ENCODE data around the gene JARID2. TPM values are rescaled to one million over a fixed set of nuclear protein-coding genes. Genes with fewer than 3 reads are reported as not detected.

The JARID2 gene
- total and polyA plus RNA-seq, 2 of the 4 experiments (the other 2 are of a cell fraction) = 9.6 to 12.9 TPM

- dilution Hi-C loops (cut with HindIII; ENCODE audit: low sequenced_read_pairs, unreplicated experiment) = no loop called here
- no peaks in the 10 kb centered on the region for H3K9me1 ChIP-seq (ENCODE audit: insufficient read depth, low read length)
- H3K4me2 ChIP-seq (ENCODE audit: low read depth, low read length) = no peak overlapping the region
- H3K18ac ChIP-seq (ENCODE audit: low read depth, low read length) = no peak overlapping the region
- no TSS peak for BruUV-seq (replicated peaks)
- no peak overlapping the region for H3K27ac ChIP-seq (ENCODE audit: insufficient read depth, low read length)
- no peaks in the 10 kb centered on the region; the same call in 1 of the 2 replicates for H3K4me1 ChIP-seq (ENCODE audit: control insufficient read depth, insufficient read depth, low read length)
- no peak overlapping the region for H2BK15ac ChIP-seq (ENCODE audit: low read depth, low read length)
- no peak overlapping the region for H2BK20ac ChIP-seq (ENCODE audit: low read depth, low read length)
- H3K9ac ChIP-seq (ENCODE audit: low read depth, low read length) = no peak overlapping the region
- H3K4me3 ChIP-seq (ENCODE audit: insufficient read depth, low read depth, low read length) = no peak overlapping the region
- in situ Hi-C loops (cut with MboI; ENCODE audit: low sequenced_read_pairs) = no loop called here
- no peak overlapping the region for H2AK5ac ChIP-seq (ENCODE audit: low read depth, low read length)
- no peak overlapping the region for H3K56ac ChIP-seq (ENCODE audit: extremely low read depth, insufficient read depth, low read length)
- no peak for TF ChIP-seq CTCF (conservative IDR thresholded peaks at IDR 0.05; ENCODE audit: low read depth, low read length)
- TF ChIP-seq, protein P1, sequence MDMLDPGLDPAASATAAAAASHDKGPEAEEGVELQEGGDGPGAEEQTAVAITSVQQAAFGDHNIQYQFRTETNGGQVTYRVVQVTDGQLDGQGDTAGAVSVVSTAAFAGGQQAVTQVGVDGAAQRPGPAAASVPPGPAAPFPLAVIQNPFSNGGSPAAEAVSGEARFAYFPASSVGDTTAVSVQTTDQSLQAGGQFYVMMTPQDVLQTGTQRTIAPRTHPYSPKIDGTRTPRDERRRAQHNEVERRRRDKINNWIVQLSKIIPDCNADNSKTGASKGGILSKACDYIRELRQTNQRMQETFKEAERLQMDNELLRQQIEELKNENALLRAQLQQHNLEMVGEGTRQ (IDR thresholded peaks at IDR 0.05; ENCODE audit: low read depth, low read length) = no peak
- TF ChIP-seq RAD21 (IDR thresholded peaks at IDR 0.05; ENCODE audit: low read length) = no peak
- no peak for TF ChIP-seq MAZ (IDR thresholded peaks at IDR 0.05; ENCODE audit: borderline replicate concordance, low read depth, low read length)
- TF ChIP-seq RCOR1 (IDR thresholded peaks at IDR 0.05; ENCODE audit: insufficient replicate concordance, low read length) = no peak
- TF ChIP-seq FOS (IDR thresholded peaks at IDR 0.05; ENCODE audit: low read depth, low read length) = no peak
- no peak for TF ChIP-seq ELK1 (IDR thresholded peaks at IDR 0.05; ENCODE audit: borderline replicate concordance, low read depth, low read length)
- TF ChIP-seq CHD1 (IDR thresholded peaks at IDR 0.05; ENCODE audit: low read depth, low read length) = no peak
- no peak for TF ChIP-seq RFX5 (IDR thresholded peaks at IDR 0.05; ENCODE audit: low read depth, low read length)
- no peak for TF ChIP-seq MXI1 (IDR thresholded peaks at IDR 0.05; ENCODE audit: borderline replicate concordance, low read depth, low read length)
- TF ChIP-seq BHLHE40 (IDR thresholded peaks at IDR 0.05; ENCODE audit: low read depth, low read length) = no peak
- no peak for TF ChIP-seq SMC3 (IDR thresholded peaks at IDR 0.05; ENCODE audit: low read depth, low read length)
- no peaks in the 10 kb centered on the region for H3K79me1 ChIP-seq (ENCODE audit: low read depth in 1 of 2, low read length in 2 of 2)
- ChIA-PET POLR2A (ENCODE audit: unreplicated experiment) (no interaction called here), CTCF (no interaction called here)
- no peak overlapping the region for H3K14ac ChIP-seq (replicated peaks; ENCODE audit: low read depth, low read length)
- WGBS, 2 experiments (ENCODE audit: extremely low coverage in 2 of 2, insufficient read length in 1 of 2) = no CpG with 5 or more reads among the region's 2 CpGs
- no peak overlapping the region for H4K5ac ChIP-seq (ENCODE audit: low read depth, low read length)
- H2BK5ac ChIP-seq (ENCODE audit: low read depth, low read length, poor library complexity, severe bottlenecking) = no peak overlapping the region
- H4K8ac ChIP-seq (ENCODE audit: low read depth in 2 of 2, low read length in 2 of 2) = no peak overlapping the region
- H2AK9ac ChIP-seq (replicated peaks; ENCODE audit: low read depth, low read length, poor library complexity) = no peak overlapping the region
- H3K9me3 ChIP-seq (ENCODE audit: control insufficient read depth, insufficient read depth, low read length) = no peaks in the 10 kb centered on the region
- no peak overlapping the region for H2AFZ ChIP-seq (replicated peaks; ENCODE audit: low read length, poor library complexity)
- intact Hi-C loops (cut with micrococcal nuclease) = no loop called here
- DNase-seq = no peak
- ATAC-seq (ENCODE audit: low read depth) = no peak
- H2BK120ac ChIP-seq (ENCODE audit: low read depth, low read length) = no peak overlapping the region
- no peaks in the 10 kb centered on the region for H4K20me1 ChIP-seq (ENCODE audit: insufficient read depth, low read length)
- H3K4ac ChIP-seq (ENCODE audit: low read depth, low read length) = no peak overlapping the region
- no peak overlapping the region for H4K91ac ChIP-seq (ENCODE audit: insufficient read depth, low read depth, low read length)
- no peaks in the 10 kb centered on the region for H3K27me3 ChIP-seq (ENCODE audit: control insufficient read depth, insufficient read depth, low read length)
- no peak overlapping the region for H3K23ac ChIP-seq (ENCODE audit: low read depth, low read length)
- no peaks in the 10 kb centered on the region for H3K36me3 ChIP-seq (ENCODE audit: control insufficient read depth, insufficient read depth, low read length)
Measured at GRCh38 chr6:15206887-15207286, 39.0 kb upstream of the JARID2 start.
